NCI-H526 (cell line): ENCODE results near the gene RNFT1.
"Not testable (repeated sequence)": the region's sequence is repeated elsewhere in the genome, so short reads cannot be mapped to it uniquely, and the experiment has no call there.

Experiments used
- DNase-seq, 2 experiments: peaks; one replicate each; lab custom pipeline; 2025; lab: John Stamatoyannopoulos, UW

Gene RNFT1, protein sequence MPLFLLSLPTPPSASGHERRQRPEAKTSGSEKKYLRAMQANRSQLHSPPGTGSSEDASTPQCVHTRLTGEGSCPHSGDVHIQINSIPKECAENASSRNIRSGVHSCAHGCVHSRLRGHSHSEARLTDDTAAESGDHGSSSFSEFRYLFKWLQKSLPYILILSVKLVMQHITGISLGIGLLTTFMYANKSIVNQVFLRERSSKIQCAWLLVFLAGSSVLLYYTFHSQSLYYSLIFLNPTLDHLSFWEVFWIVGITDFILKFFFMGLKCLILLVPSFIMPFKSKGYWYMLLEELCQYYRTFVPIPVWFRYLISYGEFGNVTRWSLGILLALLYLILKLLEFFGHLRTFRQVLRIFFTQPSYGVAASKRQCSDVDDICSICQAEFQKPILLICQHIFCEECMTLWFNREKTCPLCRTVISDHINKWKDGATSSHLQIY

DNA sequence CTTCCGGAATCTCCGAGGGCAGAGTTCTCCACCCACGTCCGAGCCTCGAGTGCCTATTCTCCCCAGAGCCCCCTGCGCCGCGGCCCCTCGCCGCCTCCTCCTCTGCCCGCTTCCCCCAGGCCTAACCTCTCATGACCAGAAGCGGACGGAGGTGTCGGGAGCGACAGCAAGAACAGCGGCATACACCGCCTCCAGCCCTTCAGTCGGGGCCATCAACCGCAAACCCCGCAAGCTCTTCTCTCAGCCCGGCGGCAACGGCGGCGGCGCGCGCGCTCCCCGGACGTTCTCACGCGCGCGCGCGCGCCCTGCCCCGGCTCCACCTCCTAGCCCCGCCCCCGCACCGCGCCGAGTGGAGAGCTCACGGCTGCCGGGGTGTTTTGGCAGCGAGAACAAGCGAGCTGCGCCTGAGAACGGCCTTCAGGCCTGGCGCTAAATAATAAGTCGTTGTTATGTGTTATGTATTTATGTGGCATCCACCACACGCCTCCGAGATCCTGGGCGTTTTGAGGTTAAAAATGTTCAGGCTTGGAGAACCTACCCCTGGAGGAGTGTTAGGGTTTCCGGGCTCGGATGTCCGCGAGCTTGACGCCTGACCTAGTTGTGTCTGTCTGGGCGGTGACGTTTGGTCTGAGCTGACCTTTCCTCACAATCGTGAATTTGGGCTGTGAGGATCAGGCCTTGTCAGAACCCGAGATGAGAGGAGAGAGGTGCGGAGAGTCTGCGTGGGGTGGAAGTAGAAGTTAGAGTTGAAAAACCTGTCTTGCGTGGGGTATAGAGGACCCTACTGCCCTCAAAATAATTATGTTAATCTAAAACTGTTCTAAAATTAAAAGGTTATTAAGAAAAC is at the start of gene RNFT1:
RNFT1 (minus strand) TSS at position 259 of the 847 bp plus-strand sequence; CDS start at position 182, 77 bp downstream.
- peak; percentile 77 to 95 for DNase-seq

DNA sequence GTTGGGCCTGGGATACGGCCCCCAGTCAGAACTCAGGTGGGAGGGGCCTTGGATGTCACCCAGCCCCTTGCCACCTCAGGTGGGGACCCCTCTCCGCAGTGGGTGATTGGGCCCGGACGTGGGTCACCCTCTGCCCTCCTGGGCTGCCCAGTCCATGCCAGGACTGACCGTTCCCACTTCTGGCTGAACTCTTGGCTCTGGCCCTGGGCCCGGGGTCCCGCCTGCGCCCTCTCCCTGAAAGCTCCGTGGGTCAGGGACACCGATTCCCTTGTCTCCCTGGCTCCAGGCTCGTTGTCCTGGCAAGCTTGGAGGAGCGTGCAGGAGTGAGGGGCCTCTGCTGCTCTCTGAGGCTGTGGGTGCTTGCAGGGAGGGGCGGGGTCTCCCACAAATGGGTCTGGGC is 44.8 kb upstream of the RNFT1 start:
- not testable (repeated sequence) for DNase-seq

DNA sequence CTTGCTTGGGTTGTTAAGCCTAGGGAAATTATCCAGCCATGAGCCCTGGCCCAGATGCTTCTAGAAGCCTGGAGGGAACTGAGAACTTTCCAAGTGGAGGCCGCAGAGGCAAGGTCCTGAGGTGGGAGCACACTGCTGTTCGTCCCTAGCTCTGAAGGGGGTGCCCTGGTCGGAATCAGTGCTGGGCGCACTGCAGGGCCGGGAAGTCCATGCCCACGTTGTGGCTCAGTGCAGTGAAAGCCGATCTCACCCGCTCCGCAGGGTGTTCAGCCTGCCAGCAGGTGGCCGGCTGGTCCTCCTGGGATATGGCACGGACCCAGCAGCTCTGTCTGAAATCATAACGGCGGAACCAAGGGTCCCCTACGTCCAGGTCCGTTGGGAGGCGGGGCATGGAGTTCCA is 43.8 kb upstream of the RNFT1 start:
- DNase-seq, result not testable (repeated sequence)

DNA sequence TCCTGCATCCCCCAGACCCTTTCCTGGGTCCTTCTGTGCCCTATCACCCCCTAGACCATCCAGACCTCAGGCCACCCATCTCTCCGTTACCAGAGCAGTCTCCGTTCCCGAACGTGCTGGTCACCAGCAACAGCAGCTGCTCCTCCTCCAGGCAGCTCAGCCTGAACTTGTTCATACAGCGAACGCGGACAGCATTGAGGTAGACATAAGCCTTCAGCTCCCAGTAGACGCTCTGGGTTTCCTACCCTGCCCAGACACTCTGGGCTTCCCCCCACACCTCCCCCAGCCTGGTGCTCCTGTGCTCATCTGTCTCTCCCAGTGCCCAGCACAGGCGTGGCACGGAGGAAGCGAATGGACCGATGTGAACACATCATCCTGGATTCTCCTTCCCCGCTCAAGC is 41.6 kb upstream of the RNFT1 start:
- DNase-seq, result no peak

DNA sequence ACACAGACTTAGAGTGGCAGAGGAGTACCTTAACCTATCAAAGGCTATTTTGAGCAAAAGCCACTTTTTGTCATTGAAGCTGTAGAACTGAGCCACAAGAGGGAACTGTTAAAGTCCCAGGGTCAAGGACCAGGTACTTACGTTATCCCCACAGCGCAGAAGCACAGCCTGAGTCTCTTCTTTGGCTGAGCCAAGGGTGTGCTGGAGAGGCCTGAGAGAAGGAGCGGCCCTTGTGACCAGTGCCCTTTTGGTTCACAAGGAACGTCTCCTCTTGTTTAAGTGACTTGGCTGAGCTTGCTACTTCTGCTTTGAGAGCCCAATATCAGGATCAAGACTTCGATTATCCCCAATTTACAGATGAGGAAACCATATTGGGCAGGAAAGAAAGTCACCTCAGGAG is 40.0 kb upstream of the RNFT1 start:
- DNase-seq, result not testable (repeated sequence)

DNA sequence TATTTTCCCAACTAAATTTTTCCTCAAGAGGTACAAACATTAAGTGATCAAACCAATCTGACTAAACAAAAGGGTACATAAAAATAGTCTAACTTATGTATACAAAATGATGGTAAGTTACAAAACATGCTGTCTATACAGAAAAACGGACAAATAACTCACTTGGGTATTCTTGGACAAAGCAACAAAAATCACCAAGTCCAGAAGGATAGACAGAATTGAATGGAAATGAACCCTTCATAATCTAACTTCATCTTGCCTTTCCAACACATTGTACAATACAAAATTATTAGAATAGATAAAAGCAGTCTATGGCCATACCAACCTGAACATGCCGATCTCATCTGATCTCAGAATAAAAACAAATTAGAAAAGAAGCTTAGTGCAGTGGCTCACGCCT is 37.9 kb upstream of the RNFT1 start:
- DNase-seq, result not testable (repeated sequence)

DNA sequence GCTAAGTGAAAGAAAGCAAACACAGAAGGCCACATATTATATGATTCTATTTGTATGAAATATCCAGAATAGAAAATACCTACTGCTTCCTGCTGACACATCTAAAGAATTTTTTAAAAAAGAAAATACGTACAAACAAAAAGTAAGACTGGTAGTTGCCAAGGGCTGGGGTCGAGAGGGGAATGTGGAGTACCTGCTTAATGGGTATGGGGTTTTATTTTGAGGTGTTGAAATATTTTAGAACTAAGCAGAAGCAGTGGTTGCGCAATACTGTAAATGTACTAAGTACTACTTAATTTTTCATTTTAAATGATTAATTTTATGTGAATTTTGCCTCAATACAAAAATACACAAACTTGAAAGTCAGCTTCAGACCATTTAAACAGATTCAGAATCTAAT is 32.1 kb upstream of the RNFT1 start:
- not testable (repeated sequence) for DNase-seq

DNA sequence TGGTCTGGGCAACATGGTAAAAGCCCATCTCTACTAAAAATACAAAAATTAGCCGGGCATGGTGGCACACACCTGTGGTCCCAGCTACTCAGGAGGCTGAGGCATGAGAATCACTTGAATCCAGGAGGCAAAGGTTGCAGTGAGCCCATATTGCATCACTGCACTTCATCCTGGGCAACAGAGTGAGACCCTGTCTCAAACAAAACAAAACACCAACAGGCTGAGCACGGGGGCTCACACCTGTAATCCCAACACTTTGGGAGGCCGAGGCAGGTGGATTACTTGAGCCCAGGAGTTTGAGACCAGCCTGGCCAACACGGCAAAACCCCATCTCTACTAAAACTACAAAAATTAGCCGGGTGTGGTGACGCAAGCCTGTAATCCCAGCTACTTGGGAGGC is 10.6 kb upstream of the RNFT1 start:
- not testable (repeated sequence) for DNase-seq

DNA sequence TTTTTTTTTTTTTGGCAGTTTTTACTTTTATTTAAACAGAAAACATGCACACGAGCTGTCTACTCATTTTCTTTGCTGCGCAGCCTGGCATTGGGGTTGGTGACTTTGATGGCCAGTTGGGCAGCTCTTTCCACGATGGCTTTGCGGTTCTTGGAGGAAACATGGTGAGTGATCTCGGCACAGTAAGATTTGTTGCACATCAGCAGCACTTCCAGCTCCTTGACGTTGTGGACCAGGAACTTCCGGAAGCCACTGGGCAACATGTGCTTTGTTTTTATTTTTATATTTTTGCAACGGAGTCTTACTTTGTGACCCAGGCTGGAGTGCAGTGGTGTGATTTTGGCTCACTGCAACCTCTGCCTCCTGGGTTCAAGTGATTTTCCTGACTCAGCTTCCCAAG is 8.9 kb upstream of the RNFT1 start:
- not testable (repeated sequence) for DNase-seq

DNA sequence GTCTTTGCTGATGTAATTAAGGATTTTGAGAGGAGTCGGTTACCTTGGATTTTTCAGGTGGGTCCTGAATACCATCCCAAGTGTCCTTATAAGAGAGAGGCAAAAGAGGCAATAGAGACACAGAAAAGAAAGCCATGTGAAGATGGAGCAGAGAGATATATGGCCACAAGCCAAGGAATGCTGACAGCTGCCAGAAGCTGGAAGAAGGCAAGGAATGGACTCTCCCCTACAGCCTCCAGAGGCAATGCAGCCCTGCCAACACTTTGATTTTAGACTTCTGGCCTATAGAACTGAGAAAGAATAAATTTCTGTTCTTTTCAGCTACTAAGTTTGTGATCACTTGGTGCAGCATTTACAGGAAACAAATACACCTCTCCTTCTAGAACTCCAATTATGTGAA is 8.2 kb upstream of the RNFT1 start:
- no peak for DNase-seq

DNA sequence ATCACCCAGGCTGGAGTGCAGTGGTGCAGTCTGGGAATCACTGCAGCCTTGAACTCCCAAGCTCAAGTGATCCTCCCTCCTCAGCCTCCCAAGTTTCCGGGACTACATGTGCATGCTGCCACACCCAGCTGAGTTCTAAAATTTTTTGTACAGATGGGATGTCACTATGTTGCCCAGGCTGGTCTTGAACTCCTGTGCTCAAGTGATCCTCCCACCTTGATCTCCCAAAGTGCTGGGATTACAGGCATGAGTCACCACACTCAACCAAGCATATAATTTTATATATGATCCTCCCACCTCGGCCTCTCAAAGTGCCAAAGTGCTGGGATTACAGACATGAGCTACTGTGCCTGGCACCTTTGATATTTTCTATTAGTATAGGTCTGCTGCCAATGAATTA is 7.2 kb upstream of the RNFT1 start:
- not testable (repeated sequence) for DNase-seq

DNA sequence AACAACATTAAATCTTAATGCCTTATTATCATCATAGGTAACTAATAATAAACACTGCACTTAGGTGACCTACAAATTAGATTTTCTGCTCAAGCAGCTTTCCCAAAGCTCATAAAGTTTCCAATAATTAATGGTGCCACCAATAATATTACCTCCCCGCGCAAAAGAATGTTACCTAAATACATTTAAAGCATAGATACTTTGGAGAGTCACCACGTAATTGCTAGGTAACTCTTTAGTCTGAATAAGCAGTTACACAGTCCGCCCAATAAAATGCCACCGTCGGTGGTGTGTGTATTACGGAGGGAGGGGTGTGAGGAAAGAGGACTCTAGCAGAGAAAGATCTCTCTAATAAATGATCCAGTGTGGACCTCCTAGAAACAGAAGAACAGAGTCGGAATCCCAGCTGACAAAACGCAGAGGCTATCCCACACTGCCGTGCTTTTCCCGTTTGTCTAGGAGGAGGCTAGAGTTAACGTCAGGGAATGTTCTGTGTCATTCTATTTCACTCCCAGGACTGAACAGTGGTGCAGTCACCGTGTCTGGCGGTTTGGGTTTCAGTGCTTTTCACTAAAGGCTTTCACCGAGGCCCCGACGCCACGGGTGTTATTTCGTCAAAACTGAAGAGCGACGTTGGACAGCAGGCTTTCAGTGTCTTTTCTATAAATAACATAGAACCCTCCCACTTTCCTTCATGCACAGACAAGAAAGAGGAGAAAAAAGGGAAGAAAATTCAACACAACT is 630 bp downstream of the RNFT1 start:
- DNase-seq, result peak; percentile 57 to 80

DNA sequence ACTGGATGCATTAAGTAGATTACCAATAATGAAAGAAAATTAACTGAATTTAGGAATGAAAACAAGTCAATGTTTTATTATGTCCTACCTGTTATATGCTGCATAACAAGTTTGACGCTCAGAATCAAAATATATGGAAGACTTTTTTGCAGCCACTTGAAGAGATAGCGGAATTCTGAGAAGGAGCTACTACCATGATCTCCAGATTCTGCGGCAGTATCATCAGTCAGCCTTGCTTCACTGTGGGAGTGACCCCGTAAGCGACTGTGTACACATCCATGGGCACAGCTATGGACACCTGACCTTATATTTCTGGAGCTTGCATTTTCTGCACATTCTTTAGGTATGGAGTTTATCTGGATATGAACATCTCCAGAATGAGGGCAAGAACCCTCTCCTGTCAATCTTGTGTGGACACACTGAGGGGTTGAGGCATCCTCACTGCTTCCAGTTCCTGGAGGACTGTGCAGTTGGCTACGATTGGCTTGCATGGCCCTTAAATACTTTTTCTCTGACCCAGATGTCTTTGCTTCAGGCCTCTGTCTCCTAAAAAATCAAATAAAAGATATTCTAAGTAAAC is 1.7 kb downstream of the RNFT1 start:
- no peak for DNase-seq

DNA sequence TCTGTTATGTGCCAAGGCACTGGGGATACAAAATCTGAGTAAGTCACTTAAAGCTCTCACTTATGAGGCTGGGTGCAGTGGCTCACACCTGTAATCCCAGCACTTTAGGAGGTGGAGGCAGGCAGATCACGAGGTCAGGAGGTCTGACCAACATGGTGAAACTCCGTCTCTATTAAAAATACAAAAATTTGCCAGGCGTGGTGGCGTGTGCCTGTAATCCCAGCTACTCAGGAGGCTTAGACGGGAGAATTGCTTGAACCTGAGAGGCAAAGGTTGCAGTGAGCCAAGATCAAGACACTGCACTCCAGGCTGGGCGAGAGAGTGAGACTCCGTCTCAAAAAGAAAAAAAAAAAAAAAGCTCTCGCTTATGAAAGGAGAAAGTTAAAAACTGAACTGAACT is 5.0 kb downstream of the RNFT1 start:
- not testable (repeated sequence) for DNase-seq

DNA sequence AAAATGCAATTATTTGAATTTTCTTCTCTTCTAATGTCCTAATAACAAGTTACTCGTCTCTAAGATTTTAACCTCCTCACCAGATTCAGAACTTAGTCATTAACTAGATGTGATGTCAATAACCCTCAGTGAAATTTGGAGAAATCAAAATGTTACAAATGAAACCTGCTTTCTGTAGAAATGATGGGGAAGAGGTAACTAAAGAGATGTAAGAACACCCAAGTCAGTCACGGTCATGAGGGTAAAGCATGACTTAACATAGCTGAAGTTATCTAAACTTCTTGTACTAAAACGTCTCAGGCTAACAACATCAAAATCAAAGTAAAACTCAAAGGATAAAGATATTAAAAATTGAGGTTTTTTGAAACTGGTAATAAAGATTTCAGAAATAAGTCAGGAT is 9.7 kb downstream of the RNFT1 start:
- no peak for DNase-seq

DNA sequence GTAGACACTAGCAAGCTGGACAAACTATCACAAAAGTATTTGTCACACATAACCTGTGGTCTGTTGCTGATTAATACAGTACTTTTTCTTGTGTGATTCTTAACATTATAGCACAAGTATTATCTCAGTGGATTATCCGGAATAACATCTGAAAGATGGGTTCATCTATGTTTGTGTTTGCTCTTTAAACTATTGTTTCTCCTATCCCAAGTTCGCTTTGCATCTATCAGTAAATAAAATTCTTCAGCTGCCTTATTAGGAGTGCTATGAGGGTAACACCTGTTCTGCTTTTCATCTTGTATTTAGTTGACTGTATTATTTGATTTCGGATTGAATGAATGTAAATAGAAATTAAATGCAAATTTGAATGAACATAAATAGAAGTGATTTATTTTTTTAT is 14.5 kb downstream of the RNFT1 start:
- no peak for DNase-seq

DNA sequence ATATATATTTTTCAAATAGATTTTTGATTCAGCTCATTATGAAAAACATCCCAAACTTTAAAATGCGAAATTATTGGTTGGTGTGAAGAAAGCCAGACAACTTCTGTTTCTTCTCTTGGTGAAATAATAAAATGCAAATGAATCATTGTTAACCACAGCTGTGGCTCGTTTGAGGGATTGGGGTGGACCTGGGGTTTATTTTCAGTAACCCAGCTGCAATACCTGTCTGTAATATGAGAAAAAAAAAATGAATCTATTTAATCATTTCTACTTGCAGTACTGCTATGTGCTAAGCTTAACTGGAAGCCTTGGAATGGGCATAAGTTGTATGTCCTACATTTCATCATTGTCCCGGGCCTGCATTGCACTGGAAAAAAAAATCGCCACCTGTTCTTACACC is 17.2 kb downstream of the RNFT1 start:
- DNase-seq, result not testable (repeated sequence)

DNA sequence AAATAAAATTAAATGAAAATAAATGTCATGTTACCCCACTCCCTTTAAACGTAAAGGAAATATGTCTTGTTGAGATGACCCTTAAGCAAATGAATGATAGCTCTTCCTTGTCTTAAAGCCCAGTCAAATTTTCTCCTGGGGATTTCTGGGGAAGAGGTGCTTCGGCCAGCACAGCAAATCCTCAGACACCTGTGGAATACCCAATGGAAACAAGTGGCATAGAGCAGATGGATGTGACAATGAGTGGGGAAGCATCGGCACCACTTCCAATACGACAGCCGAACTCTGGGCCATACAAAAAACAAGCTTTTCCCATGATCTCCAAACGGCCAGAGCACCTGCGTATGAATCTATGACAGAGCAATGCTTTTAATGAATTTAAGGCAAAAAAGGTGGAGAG is 18.1 kb downstream of the RNFT1 start:
- DNase-seq, result not testable (repeated sequence)

DNA sequence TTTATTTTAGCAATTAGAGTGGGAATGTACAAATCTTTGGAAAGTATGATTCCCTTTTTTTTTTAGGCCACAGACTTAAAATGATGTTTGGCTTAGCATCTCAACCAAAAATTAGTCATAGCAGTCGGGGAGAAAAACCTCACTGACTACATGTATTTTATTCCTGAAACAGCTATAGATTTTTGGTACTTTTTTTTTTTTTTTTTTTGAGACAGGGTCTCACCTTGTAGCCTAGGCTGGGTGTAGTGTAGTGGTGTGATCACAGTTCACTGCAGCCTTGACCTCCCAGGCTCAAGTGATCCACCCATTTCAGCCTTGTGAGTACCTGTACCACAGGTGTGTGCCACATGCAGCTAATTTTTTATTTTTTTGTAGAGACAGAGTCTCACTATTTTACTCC is 23.4 kb downstream of the RNFT1 start:
- no peak for DNase-seq

DNA sequence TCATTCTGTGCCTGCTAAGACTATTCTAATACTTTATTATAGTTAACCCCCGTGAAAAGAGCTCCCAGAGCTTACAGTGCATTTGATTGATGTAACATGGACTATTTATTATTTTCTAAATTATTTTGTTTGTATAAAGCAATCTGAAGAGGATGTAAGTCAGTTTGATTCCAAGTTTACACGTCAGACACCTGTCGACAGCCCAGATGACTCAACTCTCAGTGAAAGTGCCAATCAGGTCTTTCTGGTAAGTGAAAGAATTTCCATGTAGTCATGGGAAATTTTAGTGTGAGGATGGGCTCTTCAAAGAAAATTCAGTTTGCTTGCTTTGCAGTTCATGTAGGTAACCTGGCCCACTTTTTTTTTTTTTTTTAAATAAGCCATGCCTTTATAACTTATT is 23.8 kb downstream of the RNFT1 start:
- not testable (repeated sequence) for DNase-seq

DNA sequence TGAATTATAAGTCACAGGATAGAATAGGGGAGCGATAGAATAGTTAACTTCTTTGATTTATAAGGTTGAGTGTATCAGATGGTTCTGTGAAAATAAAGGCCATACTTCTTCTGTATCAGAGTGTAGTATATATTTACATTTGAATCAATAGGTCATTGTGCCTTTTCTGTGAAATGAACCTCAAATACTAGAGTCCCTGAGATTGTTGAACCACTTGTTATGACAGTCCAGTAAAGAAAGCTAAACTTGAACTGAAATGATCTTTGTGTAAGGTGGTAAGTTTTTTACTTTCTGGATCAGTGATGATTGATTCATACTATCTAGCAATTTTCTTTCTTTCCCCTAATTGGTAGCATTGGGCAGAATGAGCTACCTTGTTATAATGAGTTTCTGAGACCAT is 31.2 kb downstream of the RNFT1 start:
- peak in 1 of 2 experiments; percentile 4 for DNase-seq

DNA sequence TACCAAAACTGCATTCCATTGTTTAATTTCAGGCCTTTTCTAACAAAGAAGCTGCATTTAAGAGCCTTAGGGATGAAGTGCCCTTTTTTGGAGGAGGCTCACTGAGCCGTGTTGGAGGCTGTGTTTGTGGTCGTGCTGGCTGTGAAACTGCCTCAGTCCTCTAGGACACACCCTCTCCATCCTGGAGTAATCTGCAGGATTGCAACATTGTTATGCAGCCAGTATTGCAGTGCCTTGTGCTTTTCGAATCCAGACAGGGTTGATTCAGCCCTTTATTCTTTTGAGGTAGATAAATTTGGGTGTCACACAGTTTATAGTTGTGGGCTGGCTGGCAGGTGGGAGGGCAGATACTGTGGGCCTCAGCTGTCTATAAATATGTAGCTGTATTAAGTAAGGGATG is 33.8 kb downstream of the RNFT1 start:
- DNase-seq, result not testable (repeated sequence)
